Jurkat, Clone E6-1 (cell line): ENCODE data around the gene HMGA1.
A peak's percentile ranks its signal among the peaks of the same experiment; 100 is the strongest.
"Not testable (repeated sequence)": the region's sequence is repeated elsewhere in the genome, so short reads cannot be mapped to it uniquely, and the experiment has no call there.

Experiments
- DNase-seq: peaks from one replicate; pipeline ENCODE4 v3.0.0-alpha.2; 2011; ENCODE audit warnings: low read depth, low spot score
- H3K4me3 ChIP-seq: 2 replicates; pipeline ENCODE4 v1.5.1; 2011; ENCODE audit warnings: mild to moderate bottlenecking, low read length, control low read depth, moderate library complexity

HMGA1 gene

GRCh38 chr6:34238585-34239499 is 2.2 kb downstream of the HMGA1 start:
- H3K4me3 ChIP-seq, result peak overlapping the region; percentile 84
- no peak for DNase-seq

DNA sequence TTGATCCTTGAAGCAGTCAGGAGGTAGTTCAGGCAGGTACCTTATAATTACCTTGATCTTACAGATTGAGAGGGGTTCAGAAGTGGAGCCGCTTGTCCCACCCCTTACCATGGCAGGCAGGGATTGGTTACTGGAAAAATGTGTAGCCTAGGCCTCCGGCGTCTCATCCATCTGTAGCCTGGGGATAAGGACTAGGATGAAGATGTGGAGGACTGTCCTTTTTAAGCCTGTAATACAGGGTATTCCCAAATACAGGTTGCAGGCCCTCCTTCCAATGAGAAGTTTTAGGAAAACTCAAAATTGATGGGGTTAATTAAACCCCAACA is 2.8 kb downstream of the HMGA1 start:
- no peak overlapping the region for H3K4me3 ChIP-seq
- no peak for DNase-seq

- DNase-seq, result no peak
- no peak overlapping the region for H3K4me3 ChIP-seq
Measured at GRCh38 chr6:34239893-34240292, 3.2 kb downstream of the HMGA1 start.

DNA sequence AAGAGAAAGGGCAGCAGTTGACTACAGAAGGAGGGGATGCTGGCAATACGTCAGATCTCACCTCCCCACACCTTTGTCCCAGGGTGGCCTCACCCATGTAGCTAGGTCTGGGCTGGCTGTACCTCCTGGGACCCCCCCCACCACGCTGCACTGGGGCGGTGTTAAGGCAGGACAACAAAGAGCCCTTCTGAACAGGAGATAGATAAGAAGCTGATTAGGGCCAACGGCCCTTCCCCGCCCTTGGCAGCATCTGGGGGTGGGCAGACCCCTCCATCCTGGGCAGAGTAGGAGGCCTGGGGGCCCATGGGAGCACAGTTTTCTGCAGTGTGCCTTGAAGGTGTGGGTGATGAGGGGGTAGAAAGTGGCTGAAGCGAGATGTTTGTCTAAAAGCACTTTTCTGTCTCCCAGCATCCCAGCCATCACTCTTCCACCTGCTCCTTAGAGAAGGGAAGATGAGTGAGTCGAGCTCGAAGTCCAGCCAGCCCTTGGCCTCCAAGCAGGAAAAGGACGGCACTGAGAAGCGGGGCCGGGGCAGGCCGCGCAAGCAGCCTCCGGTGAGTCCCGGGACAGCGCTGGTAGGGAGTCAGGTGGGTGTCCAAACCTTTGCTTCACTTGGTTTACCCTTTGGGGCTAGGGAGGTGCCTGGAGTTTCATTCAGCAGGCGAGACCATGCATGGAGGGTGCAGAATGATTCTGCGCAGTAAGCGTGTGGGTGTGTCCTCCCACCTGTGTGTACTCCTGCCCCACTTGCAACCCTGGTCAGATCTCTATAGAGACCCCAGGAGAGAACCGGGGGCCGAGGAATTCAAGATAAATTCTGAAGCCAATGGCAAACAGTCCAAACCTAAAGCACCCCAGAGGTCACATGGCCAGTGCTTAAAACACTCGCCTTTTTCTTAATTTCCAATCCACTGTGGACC is 3.9 kb downstream of the HMGA1 start:
- H3K4me3 ChIP-seq, result no peak overlapping the region
- no peak for DNase-seq

GRCh38 chr6:34241351-34242215 is 4.9 kb downstream of the HMGA1 start:
- H3K4me3 ChIP-seq, result no peak overlapping the region
- DNase-seq, result no peak

GRCh38 chr6:34242252-34243130 is 5.8 kb downstream of the HMGA1 start:
- H3K4me3 ChIP-seq, result no peak overlapping the region
- DNase-seq, result no peak

DNA sequence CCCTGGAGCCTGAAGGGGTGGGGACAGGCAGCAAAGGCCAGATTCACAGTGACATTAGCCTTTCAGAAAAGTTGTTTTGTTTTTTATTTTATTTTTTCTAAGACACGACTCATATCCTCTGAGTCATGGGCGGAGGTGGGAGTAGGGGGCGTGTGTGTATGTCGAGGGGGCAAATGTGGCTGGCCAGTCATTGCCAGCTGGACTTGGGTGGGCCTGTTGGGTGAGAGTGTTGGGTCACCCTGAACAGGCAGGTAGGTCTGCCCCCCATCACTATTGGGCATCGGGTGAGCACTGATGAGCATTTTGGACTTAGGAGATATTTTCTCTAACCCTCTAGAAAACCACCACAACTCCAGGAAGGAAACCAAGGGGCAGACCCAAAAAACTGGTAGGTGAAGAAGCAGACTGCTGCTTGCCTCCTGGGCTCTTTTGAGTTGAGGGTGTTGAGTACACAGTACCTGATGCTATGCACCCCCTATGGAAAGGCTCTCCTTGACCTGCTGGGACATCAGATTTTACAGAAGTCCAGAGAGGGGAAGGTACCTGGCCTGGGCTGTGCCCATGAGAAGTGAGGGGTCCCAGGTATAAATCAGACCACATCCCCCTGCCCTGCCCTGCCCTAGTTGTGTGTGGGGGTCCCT is 6.6 kb downstream of the HMGA1 start:
- DNase-seq, result no peak
- no peak overlapping the region for H3K4me3 ChIP-seq

DNA sequence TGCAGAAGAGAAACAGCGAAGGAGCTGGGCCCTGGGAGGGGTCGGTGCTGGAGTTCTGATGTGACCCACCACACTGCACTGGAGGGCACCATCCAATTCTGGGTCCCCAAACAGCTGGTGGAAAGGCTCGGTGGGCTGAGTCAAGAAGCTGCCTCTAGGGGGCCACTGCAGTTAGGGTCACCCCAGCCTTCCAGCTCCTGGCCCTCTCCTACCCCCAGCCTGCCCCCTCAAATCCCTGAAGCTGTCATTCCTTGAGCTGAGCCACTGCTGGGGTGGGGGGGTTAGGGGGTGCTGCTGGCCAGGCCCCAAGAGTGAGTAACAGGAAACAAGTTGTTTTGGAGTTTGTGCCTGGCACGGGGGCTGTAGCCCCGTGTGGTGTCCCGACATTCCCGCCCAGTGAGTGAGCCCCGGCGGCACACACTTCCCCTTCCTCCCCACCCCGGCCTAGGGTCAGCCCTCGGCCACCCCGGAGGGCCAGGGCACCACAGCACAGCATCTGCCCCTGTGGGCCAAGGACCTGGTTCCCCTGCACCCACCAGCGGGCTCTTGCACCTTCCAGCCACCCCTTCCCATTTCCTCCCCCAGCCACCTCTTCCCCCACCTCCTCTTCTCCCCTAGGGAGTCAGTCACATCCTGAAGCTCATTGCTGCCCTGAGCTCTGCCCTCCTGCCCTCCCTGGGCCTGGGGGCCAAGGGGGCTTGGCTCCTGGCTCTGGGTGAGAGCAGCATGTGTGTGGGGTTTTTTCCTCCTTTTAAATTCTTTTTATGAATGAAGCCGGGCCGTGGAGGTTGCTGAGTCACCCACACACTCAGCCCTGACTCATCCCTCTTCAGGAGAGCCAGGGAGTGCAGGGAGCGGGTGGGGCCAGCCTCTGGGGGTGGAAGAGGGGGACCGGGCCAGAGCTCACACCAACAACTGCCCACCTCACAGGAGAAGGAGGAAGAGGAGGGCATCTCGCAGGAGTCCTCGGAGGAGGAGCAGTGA is 7.5 kb downstream of the HMGA1 start:
- no peak for DNase-seq
- H3K4me3 ChIP-seq, result no peak overlapping the region

- H3K4me3 ChIP-seq, DNase-seq: not testable (repeated sequence)
Measured at GRCh38 chr6:34245032-34245760, 8.5 kb downstream of the HMGA1 start.

DNA sequence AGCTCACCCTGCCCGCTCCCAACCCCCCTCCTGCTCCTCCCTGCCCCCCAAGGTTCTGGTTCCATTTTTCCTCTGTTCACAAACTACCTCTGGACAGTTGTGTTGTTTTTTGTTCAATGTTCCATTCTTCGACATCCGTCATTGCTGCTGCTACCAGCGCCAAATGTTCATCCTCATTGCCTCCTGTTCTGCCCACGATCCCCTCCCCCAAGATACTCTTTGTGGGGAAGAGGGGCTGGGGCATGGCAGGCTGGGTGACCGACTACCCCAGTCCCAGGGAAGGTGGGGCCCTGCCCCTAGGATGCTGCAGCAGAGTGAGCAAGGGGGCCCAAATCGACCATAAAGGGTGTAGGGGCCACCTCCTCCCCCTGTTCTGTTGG is 9.1 kb downstream of the HMGA1 start:
- not testable (repeated sequence) for DNase-seq, H3K4me3 ChIP-seq

DNA sequence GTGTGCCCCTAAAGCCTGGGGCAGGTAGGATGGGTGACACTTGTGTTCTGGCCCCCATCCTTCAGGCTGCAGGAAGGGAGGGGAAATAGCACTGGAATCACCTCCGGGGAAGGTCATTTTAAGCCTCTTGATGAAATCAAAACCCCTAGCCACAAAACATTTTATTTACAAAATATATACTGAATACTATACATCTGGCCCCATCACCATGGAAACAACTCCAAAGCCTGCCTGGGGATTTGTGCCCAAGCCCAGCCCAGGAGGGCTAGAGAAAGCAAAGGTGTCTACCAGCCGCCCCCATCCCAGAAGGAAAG is 9.5 kb downstream of the HMGA1 start:
- H3K4me3 ChIP-seq, result no peak overlapping the region
- no peak for DNase-seq

DNA sequence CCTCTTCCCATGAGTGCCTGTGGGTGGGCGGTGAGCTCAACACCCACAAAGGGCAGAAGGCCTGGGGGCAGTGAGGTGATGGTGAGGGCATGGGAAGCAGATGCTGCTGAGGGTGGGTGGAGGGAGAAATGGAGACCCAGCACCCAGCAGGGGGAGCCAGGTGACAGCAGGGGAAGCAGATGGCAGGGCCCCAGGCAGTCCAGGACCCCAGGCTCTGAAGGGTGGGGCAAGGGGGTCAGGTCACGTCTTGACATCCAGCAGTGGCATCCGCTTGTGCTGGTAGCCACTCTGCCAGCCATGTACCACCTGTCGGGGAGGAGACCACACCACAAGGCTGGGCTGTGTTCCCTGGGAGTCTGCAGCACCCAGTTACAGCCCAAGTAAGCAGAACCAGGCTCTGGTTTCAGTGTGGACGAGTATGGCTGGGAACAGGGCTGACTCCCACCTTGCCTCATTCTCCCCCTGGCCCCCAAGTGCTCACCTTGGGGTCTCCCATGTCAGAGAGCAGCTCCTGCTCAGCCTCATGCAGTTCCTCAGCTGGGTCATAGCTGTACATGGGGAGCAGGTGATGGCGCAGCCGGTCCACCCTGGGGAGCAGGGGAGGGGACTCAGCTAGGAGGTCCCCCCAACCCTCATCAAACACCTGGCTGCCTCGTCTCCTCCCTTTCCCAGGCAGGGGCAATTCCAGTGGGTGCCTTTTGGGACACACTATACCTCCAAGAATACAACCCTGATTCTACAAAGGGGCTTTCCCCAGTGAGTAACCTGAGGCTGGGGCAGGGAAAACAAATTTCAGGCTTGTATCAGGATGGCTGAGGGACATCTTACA is 10.1 kb downstream of the HMGA1 start:
- DNase-seq, result no peak
- no peak overlapping the region for H3K4me3 ChIP-seq

GRCh38 chr6:34247481-34248197 is 11.0 kb downstream of the HMGA1 start:
- no peak overlapping the region for H3K4me3 ChIP-seq
- DNase-seq, result no peak

GRCh38 chr6:34248198-34248726 is 11.6 kb downstream of the HMGA1 start:
- no peak for DNase-seq
- peak overlapping the region; percentile 79 for H3K4me3 ChIP-seq
